Type B pancreatic cell (in vitro differentiated cells): ENCODE measurements around the gene CDK8. TPM values are rescaled to one million over a fixed set of nuclear protein-coding genes. Genes with fewer than 3 reads are reported as not detected.

Source experiments
- DNase-seq: peaks from one replicate; pipeline ENCODE4 v3.0.0; 2021; ENCODE audit warnings: mixed read lengths; ENCODE audit not compliant: unreplicated experiment; ENCODE audit errors: extremely low spot score
- H3K27ac Mint-ChIP-seq: 2 replicates; pipeline ENCODE4 v1.8.0; 2021; ENCODE audit warnings: mild to moderate bottlenecking, mixed read lengths
- H3K27me3 Mint-ChIP-seq: 2 replicates; pipeline ENCODE4 v1.8.0; 2021; ENCODE audit warnings: mixed read lengths
- H3K36me3 Mint-ChIP-seq: 2 replicates; pipeline ENCODE4 v1.8.0; 2021; ENCODE audit warnings: mixed read lengths
- H3K4me1 Mint-ChIP-seq: one replicate; pipeline ENCODE4 v1.8.0; 2021; ENCODE audit warnings: mixed read lengths; ENCODE audit not compliant: unreplicated experiment
- H3K4me3 Mint-ChIP-seq: 2 replicates; pipeline ENCODE4 v1.8.0; 2021; ENCODE audit warnings: mild to moderate bottlenecking, mixed read lengths
- H3K9me3 Mint-ChIP-seq: 2 replicates; pipeline ENCODE4 v1.8.0; 2021; ENCODE audit warnings: mixed read lengths
- CTCF ChIP-seq: fragments of 200-600 bp; sonication (generic); conservative IDR thresholded peaks from 2 replicates; pipeline ENCODE4 v1.5.0; 2021; ENCODE audit warnings: antibody characterized with exemption, mild to moderate bottlenecking
- total RNA-seq: library from RNA; stranded (reverse); gene quantifications from 2 replicates; pipeline ENCODE4 v1.2.1, GENCODE V29; 2021; ENCODE audit warnings: low replicate concordance

Gene CDK8
- total RNA-seq, 1 donor from 2014 or later = 26.3 TPM

GRCh38 chr13:26401578-26402021 lies 147.7 kb downstream of the CDK8 start:
- DNase-seq = no peak
- TF ChIP-seq CTCF = no peak
- no peak overlapping the region for H3K27ac Mint-ChIP-seq
- no peaks in the 10 kb centered on the region for H3K27me3 Mint-ChIP-seq
- no peaks in the 10 kb centered on the region for H3K4me1 Mint-ChIP-seq
- peaks cover 12% of the 10 kb centered on the region for H3K36me3 Mint-ChIP-seq
- no peak overlapping the region for H3K4me3 Mint-ChIP-seq
- no peaks in the 10 kb centered on the region for H3K9me3 Mint-ChIP-seq

DNA sequence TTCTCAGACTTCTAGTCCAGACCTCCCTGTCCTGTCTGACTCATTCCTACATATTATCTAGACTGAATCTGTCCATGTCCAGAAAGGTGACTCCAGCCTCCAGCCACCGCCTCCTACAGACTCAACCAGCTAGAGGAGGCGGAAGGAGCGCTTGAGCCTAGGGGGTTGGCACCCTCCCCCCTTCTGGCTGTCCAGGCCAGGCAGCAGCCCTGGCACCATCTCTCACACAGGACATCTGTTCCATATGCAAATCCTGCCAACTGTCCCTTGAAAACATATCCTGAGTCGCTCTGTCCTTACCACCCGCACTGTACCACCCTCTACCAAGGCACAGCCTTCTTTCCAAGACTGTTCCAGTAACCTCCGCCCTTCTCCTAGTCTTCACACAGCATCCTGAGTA lies 152.9 kb downstream of the CDK8 start:
- no peak for DNase-seq
- H3K4me3 Mint-ChIP-seq = no peak overlapping the region
- peaks cover 8% of the 10 kb centered on the region for H3K36me3 Mint-ChIP-seq
- H3K9me3 Mint-ChIP-seq = no peaks in the 10 kb centered on the region
- TF ChIP-seq CTCF = no peak
- no peak overlapping the region for H3K27ac Mint-ChIP-seq
- no peaks in the 10 kb centered on the region for H3K27me3 Mint-ChIP-seq
- no peaks in the 10 kb centered on the region for H3K4me1 Mint-ChIP-seq

GRCh38 chr13:26411206-26411605 lies 157.3 kb downstream of the CDK8 start:
- H3K4me3 Mint-ChIP-seq = no peak overlapping the region
- H3K36me3 Mint-ChIP-seq = peaks cover 5% of the 10 kb centered on the region
- no peaks in the 10 kb centered on the region for H3K4me1 Mint-ChIP-seq
- DNase-seq = no peak
- no peaks in the 10 kb centered on the region for H3K27me3 Mint-ChIP-seq
- H3K27ac Mint-ChIP-seq = no peak overlapping the region
- peaks cover 8% of the 10 kb centered on the region for H3K9me3 Mint-ChIP-seq
- no peak for TF ChIP-seq CTCF

- peaks cover 2% of the 10 kb centered on the region for H3K27me3 Mint-ChIP-seq
- H3K4me1 Mint-ChIP-seq = no peaks in the 10 kb centered on the region
- H3K4me3 Mint-ChIP-seq = no peak overlapping the region
- peaks cover 8% of the 10 kb centered on the region for H3K9me3 Mint-ChIP-seq
- H3K36me3 Mint-ChIP-seq = no peaks in the 10 kb centered on the region
- H3K27ac Mint-ChIP-seq = no peak overlapping the region
- no peak for DNase-seq
- TF ChIP-seq CTCF = no peak
These were observed 158.3 kb downstream of the CDK8 start for GRCh38 chr13:26412263-26412662.

DNA sequence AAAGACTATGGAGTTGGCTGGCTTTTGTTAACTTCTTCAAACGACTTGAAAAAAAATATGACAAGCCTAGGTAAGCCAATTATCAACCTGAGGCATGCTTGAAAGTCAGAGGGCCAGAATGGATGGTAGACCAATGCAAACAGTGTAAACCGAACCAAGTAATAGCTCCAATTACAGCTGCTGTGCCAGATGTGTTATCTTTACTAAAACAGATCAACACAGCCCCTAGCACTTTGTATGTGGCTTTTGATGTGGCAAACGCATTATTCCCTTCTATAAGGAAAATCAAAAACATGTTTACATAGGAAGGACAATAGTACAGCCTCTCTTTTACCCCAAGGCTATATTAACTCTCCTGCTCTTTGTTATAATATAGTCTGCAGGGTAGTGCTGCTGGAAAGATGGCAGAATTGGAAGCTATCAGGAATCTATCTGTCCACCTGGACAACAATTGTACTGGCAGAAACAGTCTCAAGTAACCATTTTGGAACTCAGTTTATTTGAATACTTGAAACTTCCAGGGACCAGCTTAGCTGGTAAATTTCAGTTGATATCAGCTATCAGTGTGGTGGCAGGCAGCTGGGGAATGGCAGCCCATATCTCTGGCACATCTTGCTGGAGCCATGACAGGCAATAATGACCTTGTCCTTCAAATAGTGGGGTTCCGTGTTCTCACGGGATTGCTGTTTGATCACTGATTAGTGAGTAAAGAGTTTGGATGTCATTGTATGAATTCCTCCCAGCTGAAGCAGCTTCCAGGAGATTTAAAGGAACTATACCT lies 159.2 kb downstream of the CDK8 start:
- Mint-ChIP-seq H3K27me3 (peaks cover 2% of the 10 kb centered on the region), H3K9me3 (peaks cover 8% of the 10 kb centered on the region), H3K4me1 (no peaks in the 10 kb centered on the region), H3K36me3 (no peaks in the 10 kb centered on the region), H3K27ac (no peak overlapping the region), H3K4me3 (no peak overlapping the region)
- DNase-seq = no peak
- no peak for TF ChIP-seq CTCF
